GM20431 (cell line): ENCODE results near the gene PPFIA1.
"Not testable (repeated sequence)": the region's sequence is repeated elsewhere in the genome, so short reads cannot be mapped to it uniquely, and the experiment has no call there.

Experiments
- in situ Hi-C: fragments of 300-500 bp; cut with MseI, MboI; formaldehyde crosslinking; loops from one replicate; pipeline ENCODE4 v1.15.0; 2020; ENCODE audit warnings: low sequenced_read_pairs; ENCODE audit not compliant: unreplicated experiment

The PPFIA1 gene

GRCh38 chr11:70381872-70382861 is 111.7 kb downstream of the PPFIA1 start:
- in situ Hi-C loops: no loop called here

GRCh38 chr11:70383664-70384565 is 113.4 kb downstream of the PPFIA1 start:
- in situ Hi-C loops: no loop called here

- in situ Hi-C loops: no loop called here
Measured at GRCh38 chr11:70384566-70385152, 114.2 kb downstream of the PPFIA1 start.

- in situ Hi-C loops: no loop called here
Measured at GRCh38 chr11:70387564-70387963, 117.1 kb downstream of the PPFIA1 start.

- in situ Hi-C loops: no loop called here
Measured at GRCh38 chr11:70389201-70389600, 118.7 kb downstream of the PPFIA1 start.

GRCh38 chr11:70390882-70391281 is 120.4 kb downstream of the PPFIA1 start:
- in situ Hi-C loops: not testable (repeated sequence)

GRCh38 chr11:70394211-70394950 is 123.9 kb downstream of the PPFIA1 start:
- in situ Hi-C loops: no loop called here

- in situ Hi-C loops: no loop called here
Measured at GRCh38 chr11:70397336-70397982, 127.0 kb downstream of the PPFIA1 start.

- in situ Hi-C loops: no loop called here
Measured at GRCh38 chr11:70397983-70398833, 127.7 kb downstream of the PPFIA1 start, which contains the start of gene CTTN. TSS of gene CTTN (plus strand) at chr11:70398529. CDS start at chr11:70407298, 8,769 bp downstream.

- in situ Hi-C loops: no loop called here
Measured at GRCh38 chr11:70398834-70399680, 128.6 kb downstream of the PPFIA1 start.

- in situ Hi-C loops: no loop called here
Measured at GRCh38 chr11:70399681-70400112, 129.2 kb downstream of the PPFIA1 start.

GRCh38 chr11:70400643-70401042 is 130.2 kb downstream of the PPFIA1 start:
- in situ Hi-C loops: no loop called here

GRCh38 chr11:70402016-70402415 is 131.5 kb downstream of the PPFIA1 start:
- in situ Hi-C loops: no loop called here

- in situ Hi-C loops: no loop called here
Measured at GRCh38 chr11:70402685-70403084, 132.2 kb downstream of the PPFIA1 start.

GRCh38 chr11:70404244-70404643 is 133.8 kb downstream of the PPFIA1 start:
- in situ Hi-C loops: no loop called here

- in situ Hi-C loops: no loop called here
Measured at GRCh38 chr11:70405679-70406395, 135.3 kb downstream of the PPFIA1 start.

GRCh38 chr11:70407121-70407520 is 136.6 kb downstream of the PPFIA1 start:
- in situ Hi-C loops: no loop called here
